Measurements from ENCODE around the gene PLA2G4B.

PLA2G4B gene

GRCh38 chr15:41809121-41809520 is 29.5 kb upstream of the PLA2G4B start:
- Histone ChIP-seq H3K4me1 (ENCODE audit: control insufficient read depth in 2 of 2, insufficient read depth in 2 of 2, low read length in 2 of 2) (no peaks in the 10 kb centered on the region), H3K4me3 (ENCODE audit: low read length in 2 of 2) (no peak overlapping the region), H3K27me3 (ENCODE audit: control insufficient read depth in 2 of 2, insufficient read depth in 2 of 2, low read length in 2 of 2) (no peaks in the 10 kb centered on the region), H3K36me3 (ENCODE audit: control insufficient read depth in 2 of 2, insufficient read depth in 2 of 2, low read length in 2 of 2) (peaks cover 12 to 14% of the 10 kb centered on the region in 2 donors), H3K9me3 (ENCODE audit: control insufficient read depth in 2 of 2, low read length in 2 of 2) (no peaks in the 10 kb centered on the region), H3K27ac (ENCODE audit: low read depth in 2 of 2, low read length in 2 of 2) (no peak overlapping the region), H3K9ac (ENCODE audit: low read depth in 1 of 2, low read length in 2 of 2) (no peak overlapping the region)

DNA sequence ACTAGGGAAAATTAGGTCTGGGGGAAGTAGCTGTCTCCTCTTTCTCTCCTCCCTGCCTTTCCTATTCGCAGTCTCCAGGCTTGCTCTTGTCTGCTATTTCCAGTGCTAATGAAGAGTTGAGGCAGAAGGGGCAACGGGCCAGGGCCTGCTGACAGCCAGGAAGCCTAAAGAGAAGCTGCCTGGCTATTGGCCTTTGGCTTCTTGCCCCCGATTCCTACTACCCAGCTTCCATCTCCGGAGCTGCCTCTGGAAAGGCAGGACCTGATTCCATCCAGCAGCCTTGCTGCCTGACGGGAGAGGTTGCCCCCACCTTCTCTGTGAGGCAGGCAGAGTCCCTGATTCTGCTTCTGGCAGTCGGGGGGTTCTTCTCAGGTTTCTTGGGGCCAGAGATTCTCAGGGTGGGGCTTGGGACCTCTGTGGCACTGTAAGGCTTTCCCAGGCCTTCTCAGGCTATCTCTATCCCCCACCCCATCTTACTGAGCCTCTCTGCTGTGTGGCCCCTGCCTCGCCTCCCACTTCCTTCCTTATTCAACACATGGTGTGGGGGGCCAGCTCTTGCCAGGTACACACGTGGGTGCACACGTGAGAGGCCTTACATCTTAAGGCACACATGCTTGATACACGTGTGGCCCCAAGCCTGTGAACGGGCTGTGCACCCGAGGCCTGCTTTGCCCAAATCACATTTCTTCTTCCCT is 29.0 kb upstream of the PLA2G4B start:
- Histone ChIP-seq H3K9ac (ENCODE audit: low read depth in 1 of 2, low read length in 2 of 2) (no peak overlapping the region), H3K4me1 (ENCODE audit: control insufficient read depth in 2 of 2, insufficient read depth in 2 of 2, low read length in 2 of 2) (no peaks in the 10 kb centered on the region)

GRCh38 chr15:41810651-41811431 is 27.8 kb upstream of the PLA2G4B start:
- Histone ChIP-seq H3K9ac (ENCODE audit: low read depth in 1 of 2, low read length in 2 of 2) (no peak overlapping the region), H3K9me3 (ENCODE audit: control insufficient read depth in 2 of 2, low read length in 2 of 2) (no peaks in the 10 kb centered on the region), H3K27ac (ENCODE audit: low read depth in 2 of 2, low read length in 2 of 2) (no peak overlapping the region), H3K27me3 (ENCODE audit: control insufficient read depth in 2 of 2, insufficient read depth in 2 of 2, low read length in 2 of 2) (no peaks in the 10 kb centered on the region), H3K4me1 (ENCODE audit: control insufficient read depth in 2 of 2, insufficient read depth in 2 of 2, low read length in 2 of 2) (no peaks in the 10 kb centered on the region), H3K4me3 (ENCODE audit: low read length in 2 of 2) (no peak overlapping the region), H3K36me3 (ENCODE audit: control insufficient read depth in 2 of 2, insufficient read depth in 2 of 2, low read length in 2 of 2) (peaks cover 16 to 19% of the 10 kb centered on the region in 2 donors)

More for the DNA sequence above, 29.0 kb upstream of the PLA2G4B start:
- H3K27me3 ChIP-seq (ENCODE audit: control insufficient read depth in 2 of 2, insufficient read depth in 2 of 2, low read length in 2 of 2), result no peaks in the 10 kb centered on the region
- no peak overlapping the region for H3K4me3 ChIP-seq (ENCODE audit: low read length in 2 of 2)
- H3K27ac ChIP-seq (ENCODE audit: low read depth in 2 of 2, low read length in 2 of 2), result no peak overlapping the region
- H3K36me3 ChIP-seq (ENCODE audit: control insufficient read depth in 2 of 2, insufficient read depth in 2 of 2, low read length in 2 of 2), result peaks cover 12 to 14% of the 10 kb centered on the region in 2 donors
- no peaks in the 10 kb centered on the region for H3K9me3 ChIP-seq (ENCODE audit: control insufficient read depth in 2 of 2, low read length in 2 of 2)

DNA sequence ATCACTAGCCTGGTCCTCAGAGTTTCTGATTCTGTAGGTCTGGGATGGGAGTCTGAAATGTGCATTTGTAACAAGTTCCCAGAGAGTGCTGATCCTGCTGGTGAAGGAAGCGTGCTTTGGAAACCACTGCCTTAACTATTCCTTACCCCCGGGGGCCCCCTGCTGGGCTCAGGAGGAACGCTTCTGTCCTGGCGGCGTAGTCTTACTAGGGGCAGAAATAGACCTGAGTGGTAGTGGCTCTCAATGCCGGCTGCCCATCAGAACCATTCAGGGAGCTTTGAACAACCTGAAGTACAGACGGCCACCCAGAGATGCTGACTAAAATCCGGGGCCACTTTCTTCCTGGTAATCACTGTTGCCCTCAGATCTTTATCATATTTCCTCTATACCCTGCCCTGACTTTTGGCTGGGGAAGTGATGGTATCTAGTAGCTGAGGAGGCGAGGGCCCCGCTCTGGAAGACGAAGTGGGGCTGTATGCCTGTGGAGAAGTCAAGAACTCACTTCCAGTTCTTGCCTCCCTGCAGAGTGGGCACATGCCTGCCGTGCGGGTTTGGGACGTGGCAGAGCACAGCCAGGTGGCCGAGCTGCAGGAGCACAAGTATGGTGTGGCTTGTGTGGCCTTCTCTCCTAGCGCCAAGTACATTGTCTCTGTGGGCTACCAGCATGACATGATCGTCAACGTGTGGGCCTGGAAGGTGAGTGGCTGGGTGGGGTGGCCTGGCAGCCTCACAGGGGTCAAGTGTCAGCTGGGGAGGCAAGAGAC is 27.0 kb upstream of the PLA2G4B start:
- Histone ChIP-seq H3K9ac (ENCODE audit: low read depth in 1 of 2, low read length in 2 of 2) (no peak overlapping the region), H3K27ac (ENCODE audit: low read depth in 2 of 2, low read length in 2 of 2) (no peak overlapping the region)

GRCh38 chr15:41812820-41813375 is 25.7 kb upstream of the PLA2G4B start:
- no peak overlapping the region for H3K9ac ChIP-seq (ENCODE audit: low read depth in 1 of 2, low read length in 2 of 2)
- H3K9me3 ChIP-seq (ENCODE audit: control insufficient read depth in 2 of 2, low read length in 2 of 2), result no peaks in the 10 kb centered on the region
- no peaks in the 10 kb centered on the region for H3K4me1 ChIP-seq (ENCODE audit: control insufficient read depth in 2 of 2, insufficient read depth in 2 of 2, low read length in 2 of 2)
- no peaks in the 10 kb centered on the region for H3K27me3 ChIP-seq (ENCODE audit: control insufficient read depth in 2 of 2, insufficient read depth in 2 of 2, low read length in 2 of 2)
- H3K36me3 ChIP-seq (ENCODE audit: control insufficient read depth in 2 of 2, insufficient read depth in 2 of 2, low read length in 2 of 2), result peaks cover 29 to 36% of the 10 kb centered on the region in 2 donors
- no peak overlapping the region for H3K27ac ChIP-seq (ENCODE audit: low read depth in 2 of 2, low read length in 2 of 2)
- no peak overlapping the region for H3K4me3 ChIP-seq (ENCODE audit: low read length in 2 of 2)

More for the DNA sequence above, 27.0 kb upstream of the PLA2G4B start:
- Histone ChIP-seq H3K9me3 (ENCODE audit: control insufficient read depth in 2 of 2, low read length in 2 of 2) (no peaks in the 10 kb centered on the region), H3K27me3 (ENCODE audit: control insufficient read depth in 2 of 2, insufficient read depth in 2 of 2, low read length in 2 of 2) (no peaks in the 10 kb centered on the region), H3K4me3 (ENCODE audit: low read length in 2 of 2) (no peak overlapping the region), H3K36me3 (ENCODE audit: control insufficient read depth in 2 of 2, insufficient read depth in 2 of 2, low read length in 2 of 2) (peaks cover 20 to 26% of the 10 kb centered on the region in 2 donors), H3K4me1 (ENCODE audit: control insufficient read depth in 2 of 2, insufficient read depth in 2 of 2, low read length in 2 of 2) (no peaks in the 10 kb centered on the region)

- H3K9me3 ChIP-seq (ENCODE audit: control insufficient read depth in 2 of 2, low read length in 2 of 2), result no peaks in the 10 kb centered on the region
- no peak overlapping the region for H3K4me3 ChIP-seq (ENCODE audit: low read length in 2 of 2)
- H3K27me3 ChIP-seq (ENCODE audit: control insufficient read depth in 2 of 2, insufficient read depth in 2 of 2, low read length in 2 of 2), result no peaks in the 10 kb centered on the region
- no peak overlapping the region for H3K27ac ChIP-seq (ENCODE audit: low read depth in 2 of 2, low read length in 2 of 2)
- H3K4me1 ChIP-seq (ENCODE audit: control insufficient read depth in 2 of 2, insufficient read depth in 2 of 2, low read length in 2 of 2), result no peaks in the 10 kb centered on the region
- peaks cover 35 to 40% of the 10 kb centered on the region in 2 donors for H3K36me3 ChIP-seq (ENCODE audit: control insufficient read depth in 2 of 2, insufficient read depth in 2 of 2, low read length in 2 of 2)
- H3K9ac ChIP-seq (ENCODE audit: low read depth in 1 of 2, low read length in 2 of 2), result no peak overlapping the region
These were observed 25.2 kb upstream of the PLA2G4B start for GRCh38 chr15:41813426-41813825.

DNA sequence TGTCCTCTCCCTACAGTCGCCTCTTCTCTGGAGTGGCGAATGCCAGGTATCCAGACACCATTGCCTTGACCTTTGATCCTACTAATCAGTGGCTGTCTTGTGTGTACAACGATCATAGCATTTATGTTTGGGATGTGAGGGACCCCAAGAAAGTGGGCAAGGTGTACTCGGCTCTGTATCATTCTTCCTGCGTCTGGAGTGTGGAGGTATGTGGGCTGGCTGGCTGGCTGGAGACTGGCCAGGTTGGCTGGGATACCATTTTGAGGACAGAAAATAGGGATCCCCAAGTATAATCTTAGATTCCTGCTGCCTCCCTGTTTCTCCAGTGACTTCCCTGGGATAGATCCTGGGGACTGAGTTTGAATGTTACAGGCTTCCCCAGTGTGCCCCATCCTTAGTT is 24.1 kb upstream of the PLA2G4B start:
- peaks cover 41 to 48% of the 10 kb centered on the region in 2 donors for H3K36me3 ChIP-seq (ENCODE audit: control insufficient read depth in 2 of 2, insufficient read depth in 2 of 2, low read length in 2 of 2)
- no peak overlapping the region for H3K27ac ChIP-seq (ENCODE audit: low read depth in 2 of 2, low read length in 2 of 2)
- no peak overlapping the region for H3K9ac ChIP-seq (ENCODE audit: low read depth in 1 of 2, low read length in 2 of 2)
- no peaks in the 10 kb centered on the region for H3K9me3 ChIP-seq (ENCODE audit: control insufficient read depth in 2 of 2, low read length in 2 of 2)
- no peaks in the 10 kb centered on the region for H3K27me3 ChIP-seq (ENCODE audit: control insufficient read depth in 2 of 2, insufficient read depth in 2 of 2, low read length in 2 of 2)
- H3K4me1 ChIP-seq (ENCODE audit: control insufficient read depth in 2 of 2, insufficient read depth in 2 of 2, low read length in 2 of 2), result no peaks in the 10 kb centered on the region
- no peak overlapping the region for H3K4me3 ChIP-seq (ENCODE audit: low read length in 2 of 2)

GRCh38 chr15:41816788-41817187 is 21.9 kb upstream of the PLA2G4B start:
- Histone ChIP-seq H3K27me3 (ENCODE audit: control insufficient read depth in 2 of 2, insufficient read depth in 2 of 2, low read length in 2 of 2) (no peaks in the 10 kb centered on the region), H3K4me3 (ENCODE audit: low read length in 2 of 2) (no peak overlapping the region), H3K9me3 (ENCODE audit: control insufficient read depth in 2 of 2, low read length in 2 of 2) (no peaks in the 10 kb centered on the region), H3K36me3 (ENCODE audit: control insufficient read depth in 2 of 2, insufficient read depth in 2 of 2, low read length in 2 of 2) (peaks cover 43 to 55% of the 10 kb centered on the region in 2 donors), H3K27ac (ENCODE audit: low read depth in 2 of 2, low read length in 2 of 2) (no peak overlapping the region), H3K4me1 (ENCODE audit: control insufficient read depth in 2 of 2, insufficient read depth in 2 of 2, low read length in 2 of 2) (peaks cover 0 to 2% of the 10 kb centered on the region in 2 donors), H3K9ac (ENCODE audit: low read depth in 1 of 2, low read length in 2 of 2) (no peak overlapping the region)

- no peak overlapping the region for H3K4me3 ChIP-seq (ENCODE audit: low read length in 2 of 2)
- H3K27me3 ChIP-seq (ENCODE audit: control insufficient read depth in 2 of 2, insufficient read depth in 2 of 2, low read length in 2 of 2), result no peaks in the 10 kb centered on the region
- no peak overlapping the region for H3K9ac ChIP-seq (ENCODE audit: low read depth in 1 of 2, low read length in 2 of 2)
- H3K4me1 ChIP-seq (ENCODE audit: control insufficient read depth in 2 of 2, insufficient read depth in 2 of 2, low read length in 2 of 2), result peaks cover 0 to 2% of the 10 kb centered on the region in 2 donors
- no peak overlapping the region for H3K27ac ChIP-seq (ENCODE audit: low read depth in 2 of 2, low read length in 2 of 2)
- H3K9me3 ChIP-seq (ENCODE audit: control insufficient read depth in 2 of 2, low read length in 2 of 2), result no peaks in the 10 kb centered on the region
- peaks cover 46 to 56% of the 10 kb centered on the region in 2 donors for H3K36me3 ChIP-seq (ENCODE audit: control insufficient read depth in 2 of 2, insufficient read depth in 2 of 2, low read length in 2 of 2)
These were observed 21.3 kb upstream of the PLA2G4B start for GRCh38 chr15:41817327-41817726.
